GM12878 (cell line): ENCODE results near the gene CD151. TPM values are rescaled to one million over a fixed set of nuclear protein-coding genes. Genes with fewer than 3 reads are reported as not detected.

Experiments used
- ATAC-seq: fragments of 200-7000 bp; cut with Tn5 transposase; 3 replicates; pipeline ENCODE4 v1.9.1; 2020; ENCODE audit warnings: mild to moderate bottlenecking, moderate library complexity
- BruUV-seq: library from RNA; stranded (reverse); fragments of 400-500 nt; replicated peaks from 2 replicates; lab custom pipeline; 2021; lab: Mats Ljungman, UMichigan
- CTCF ChIA-PET: fragments of 300-600 bp; sonication (Branson Sonifier 250); formaldehyde crosslinking; extraction: SDS; loops from one replicate; lab custom pipeline; 2021; ENCODE audit warnings: inconsistent platforms; lab: Yijun Ruan, JAX
- POLR2A ChIA-PET: fragments of 350-600 bp; formaldehyde crosslinking; extraction: SDS; loops from one replicate; lab custom pipeline; 2021; ENCODE audit warnings: inconsistent platforms; lab: Charles Lee
- RAD21 ChIA-PET: fragments of 300-600 bp; sonication (Branson Sonifier 250); formaldehyde crosslinking; loops from one replicate; lab custom pipeline; 2023; ENCODE audit warnings: antibody characterized with exemption; ENCODE audit not compliant: unreplicated experiment; lab: Charles Lee
- SMC1A ChIA-PET: fragments of 300-600 bp; sonication (Branson Sonifier 250); formaldehyde crosslinking; loops from one replicate; lab custom pipeline; 2023; ENCODE audit not compliant: unreplicated experiment, uncharacterized antibody; lab: Charles Lee
- DNase-seq: peaks from one replicate; pipeline ENCODE4 v3.0.0-alpha.2; 2011; ENCODE audit warnings: low read depth, low spot score
- FAIRE-seq: peaks from 3 replicates; lab custom pipeline; 2011; peaks lifted over from hg19 to GRCh38; lab: Jason Lieb, UNC
- H2AFZ ChIP-seq: 2 replicates; pipeline ENCODE4 v1.6.0; 2011; ENCODE audit warnings: low read depth, low read length, control low read depth; ENCODE audit not compliant: control insufficient read depth
- H3K27ac ChIP-seq: 2 replicates; pipeline ENCODE4 v1.5.1; 2011; ENCODE audit warnings: control low read depth; ENCODE audit not compliant: control insufficient read depth, insufficient read depth
- H3K27me3 ChIP-seq, 2 experiments: replicated peaks in 1 of 2; 2 replicates each; pipeline versions ENCODE4 v1.6.0 to v1.6.1; 2011; ENCODE audit warnings: low read length in 1 of 2; ENCODE audit not compliant: control insufficient read depth in 2 of 2, insufficient read depth in 2 of 2
- H3K36me3 ChIP-seq, 2 experiments: 2 replicates each; pipeline ENCODE4 v1.5.1; 2011; ENCODE audit warnings: low read length in 1 of 2; ENCODE audit not compliant: control insufficient read depth in 2 of 2, insufficient read depth in 2 of 2
- H3K4me1 ChIP-seq: 2 replicates; pipeline ENCODE4 v1.6.1; 2011; ENCODE audit warnings: mild to moderate bottlenecking, low read length, moderate library complexity, mixed read lengths; ENCODE audit not compliant: control insufficient read depth, insufficient read depth
- H3K4me2 ChIP-seq: 2 replicates; pipeline ENCODE4 v1.6.0; 2011; ENCODE audit warnings: control low read depth; ENCODE audit not compliant: control insufficient read depth, insufficient read depth
- H3K4me3 ChIP-seq: fragments of 200-600 bp; sonication (generic); 2 replicates; pipeline ENCODE4 v1.5.1; 2016
- H3K79me2 ChIP-seq: 2 replicates; pipeline ENCODE4 v1.6.0; 2011; ENCODE audit warnings: low read length; ENCODE audit not compliant: control insufficient read depth, insufficient read depth
- H3K9ac ChIP-seq: 2 replicates; pipeline ENCODE4 v1.8.0; 2011; ENCODE audit warnings: low read length, control low read depth, mixed read lengths; ENCODE audit not compliant: control insufficient read depth, insufficient read depth
- H3K9me3 ChIP-seq: replicated peaks from 3 replicates; pipeline ENCODE4 v1.5.1; 2011; ENCODE audit warnings: mild to moderate bottlenecking, low read length; ENCODE audit not compliant: control insufficient read depth, insufficient read depth
- H4K20me1 ChIP-seq: 2 replicates; pipeline ENCODE4 v1.6.0; 2011; ENCODE audit not compliant: control insufficient read depth, insufficient read depth
- ATF2 ChIP-seq: IDR thresholded peaks from 2 replicates; pipeline ENCODE4 v1.6.1; 2012; ENCODE audit warnings: low read length, inconsistent platforms
- EED ChIP-seq: sonication (generic); IDR thresholded peaks from 2 replicates; pipeline ENCODE4 v1.6.1; 2016; ENCODE audit warnings: antibody characterized with exemption, low read depth
- EZH2 ChIP-seq: IDR thresholded peaks from 2 replicates; pipeline ENCODE4 v1.6.1; 2012; ENCODE audit warnings: low read depth, mild to moderate bottlenecking, control low read depth, inconsistent platforms, low read length, borderline replicate concordance; ENCODE audit not compliant: control insufficient read depth
- IRF3 ChIP-seq: fragments of 450-650 bp; IDR thresholded peaks from 2 replicates; pipeline ENCODE4 v1.6.1; 2014; ENCODE audit warnings: mild to moderate bottlenecking
- NBN ChIP-seq: fragments of 450-650 bp; IDR thresholded peaks from 2 replicates; pipeline ENCODE4 v1.6.1; 2016
- NRF1 ChIP-seq: conservative IDR thresholded peaks from 2 replicates; pipeline ENCODE4 v1.6.1; 2011; ENCODE audit warnings: mild to moderate bottlenecking, low read depth, low read length, improper control_type of control experiment
- POLR2A ChIP-seq: IDR thresholded peaks from 2 replicates; pipeline ENCODE4 v1.6.1; 2011; ENCODE audit warnings: low read depth, mild to moderate bottlenecking, low read length
- POLR2AphosphoS5 ChIP-seq: IDR thresholded peaks from 2 replicates; pipeline ENCODE4 v1.6.1; 2011; ENCODE audit warnings: mild to moderate bottlenecking, low read length, inconsistent platforms
- WGBS: methylation state at CpG from one replicate; pipeline ENCODE4 v1.1.6; 2016; ENCODE audit warnings: low lambda C conversion rate; ENCODE audit not compliant: insufficient replicate concordance, insufficient coverage; ENCODE audit errors: missing lambda C conversion rate; 5-methylcytosine and 5-hydroxymethylcytosine counted together
- in situ Hi-C: fragments of 300-500 bp; cut with MboI; formaldehyde crosslinking; loops from 9 replicates; pipeline ENCODE4 v1.14.3; 2018; ENCODE audit warnings: mixed read lengths
- intact Hi-C: fragments of 100-400 bp; cut with micrococcal nuclease; formaldehyde crosslinking; loops from one replicate; pipeline ENCODE4 v1.14.2; 2022; ENCODE audit not compliant: unreplicated experiment
- polyA plus RNA-seq, 11 experiments: library from polyadenylated mRNA; depleted of rRNA in 4 of 11; unstranded in 6 of 11; stranded (reverse) in 5 of 11; fragments of >200 nt; fragmentation: Nextera tagmentation in 4 of 11; fragmentation: Illumina TruSeq in 1 of 11; extraction: Ambion mirVana in 4 of 11; extraction: Trizol in 1 of 11; gene quantifications; 1 replicate in 1 of 11; 2 replicates in 10 of 11; pipeline versions ENCODE4 v1.2.1 to v1.2.3, GENCODE V29; 2011 to 2016; ENCODE audit warnings: inconsistent platforms in 2 of 11, missing spikeins in 2 of 11, low read depth in 1 of 11
- total RNA-seq, 4 experiments: library from RNA; depleted of rRNA in 3 of 4; stranded (reverse); fragments of >200 nt in 3 of 4; fragmentation: Illumina TruSeq in 1 of 4; extraction: Trizol in 1 of 4; gene quantifications; 2 replicates each; pipeline versions ENCODE4 v1.2.1 to v1.2.3, GENCODE V29; 2013 to 2021

The CD151 gene
- total and polyA plus RNA-seq, 10 of the 15 experiments (the other 5 are each of a cell fraction or from before 2014, with no cell fraction given) = 0.52 to 41.7 (median 14.7) TPM

- ATAC-seq = no peak
- H3K4me1 ChIP-seq = peaks cover 14% of the 10 kb centered on the region
- RAD21 ChIA-PET = no interaction called here
- peaks cover 0 to 25% of the 10 kb centered on the region in 2 experiments; a peak in 2 of 4 replicates for H3K36me3 ChIP-seq
- intact Hi-C loops = no loop called here
- no peak overlapping the region for H3K4me2 ChIP-seq
- H3K4me3 ChIP-seq = no peak overlapping the region
- POLR2A ChIA-PET = no interaction called here
- BruUV-seq = no TSS peak
- no peaks in the 10 kb centered on the region; the same call in 1 of the 2 replicates for H4K20me1 ChIP-seq
- SMC1A ChIA-PET = no interaction called here
- 94% methylated on average over 22 of the region's 22 CpGs for WGBS
- H3K27ac ChIP-seq = no peak overlapping the region
- TF ChIP-seq IRF3 (no peak), NBN (no peak), NRF1 (no peak), POLR2AphosphoS5 (peak; percentile 39; the same call in 1 of the 2 replicates), POLR2A (peak; percentile 57), EZH2 (no peak), ATF2 (no peak), EED (no peak)
- no peak overlapping the region for H3K9ac ChIP-seq
- FAIRE-seq = no peak
- CTCF ChIA-PET = no interaction called here
- no peak for DNase-seq
- no peaks in the 10 kb centered on the region for H3K27me3 ChIP-seq
- no peak overlapping the region for H2AFZ ChIP-seq
- in situ Hi-C loops = no loop called here
- H3K79me2 ChIP-seq = peaks cover 20% of the 10 kb centered on the region
- no peaks in the 10 kb centered on the region for H3K9me3 ChIP-seq
These were observed 4.6 kb downstream of the CD151 start for GRCh38 chr11:837189-837989.
